GM12865 (cell line): ENCODE results near the gene TM9SF4.
"Not testable (repeated sequence)": the region's sequence is repeated elsewhere in the genome, so short reads cannot be mapped to it uniquely, and the experiment has no call there.

Source experiments
- DNase-seq: peaks from one replicate; pipeline ENCODE4 v3.0.0; 2010; ENCODE audit warnings: low read depth
- H3K4me3 ChIP-seq: 2 replicates; pipeline ENCODE4 v1.5.1; 2011; ENCODE audit warnings: mild to moderate bottlenecking, low read depth, low read length, control low read depth
- TF ChIP-seq, protein P1 (sequence below): IDR thresholded peaks from 2 replicates; pipeline ENCODE4 v1.5.1; 2011; ENCODE audit warnings: low read length, control low read depth, low read depth, inconsistent platforms; ENCODE audit not compliant: insufficient read depth; ENCODE audit errors: missing control alignments

Gene TM9SF4

DNA sequence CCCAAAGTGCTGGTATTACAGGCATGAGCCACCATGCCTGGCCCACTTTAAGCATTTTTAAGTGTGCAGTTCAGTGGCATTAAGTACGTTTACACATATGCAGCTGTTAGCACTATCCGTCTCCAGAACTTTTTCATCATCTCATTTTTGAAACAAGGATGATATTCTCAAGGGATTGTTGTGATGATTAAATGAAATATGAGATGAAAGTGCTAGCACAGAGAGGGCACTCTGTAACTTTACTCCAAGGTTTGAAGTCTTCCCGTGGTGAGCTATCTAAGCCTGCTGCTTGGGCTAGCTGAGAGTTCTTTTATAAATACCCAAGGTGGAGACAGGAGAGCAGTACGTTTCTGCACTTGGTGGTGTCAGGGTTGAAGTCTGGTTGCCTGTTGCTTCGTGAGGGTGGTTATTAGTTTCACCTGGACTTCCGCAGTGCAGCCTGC is 6.6 kb downstream of the TM9SF4 start:
- no peak overlapping the region for H3K4me3 ChIP-seq
- DNase-seq, result no peak
- TF ChIP-seq, protein P1, sequence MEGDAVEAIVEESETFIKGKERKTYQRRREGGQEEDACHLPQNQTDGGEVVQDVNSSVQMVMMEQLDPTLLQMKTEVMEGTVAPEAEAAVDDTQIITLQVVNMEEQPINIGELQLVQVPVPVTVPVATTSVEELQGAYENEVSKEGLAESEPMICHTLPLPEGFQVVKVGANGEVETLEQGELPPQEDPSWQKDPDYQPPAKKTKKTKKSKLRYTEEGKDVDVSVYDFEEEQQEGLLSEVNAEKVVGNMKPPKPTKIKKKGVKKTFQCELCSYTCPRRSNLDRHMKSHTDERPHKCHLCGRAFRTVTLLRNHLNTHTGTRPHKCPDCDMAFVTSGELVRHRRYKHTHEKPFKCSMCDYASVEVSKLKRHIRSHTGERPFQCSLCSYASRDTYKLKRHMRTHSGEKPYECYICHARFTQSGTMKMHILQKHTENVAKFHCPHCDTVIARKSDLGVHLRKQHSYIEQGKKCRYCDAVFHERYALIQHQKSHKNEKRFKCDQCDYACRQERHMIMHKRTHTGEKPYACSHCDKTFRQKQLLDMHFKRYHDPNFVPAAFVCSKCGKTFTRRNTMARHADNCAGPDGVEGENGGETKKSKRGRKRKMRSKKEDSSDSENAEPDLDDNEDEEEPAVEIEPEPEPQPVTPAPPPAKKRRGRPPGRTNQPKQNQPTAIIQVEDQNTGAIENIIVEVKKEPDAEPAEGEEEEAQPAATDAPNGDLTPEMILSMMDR, result no peak

DNA sequence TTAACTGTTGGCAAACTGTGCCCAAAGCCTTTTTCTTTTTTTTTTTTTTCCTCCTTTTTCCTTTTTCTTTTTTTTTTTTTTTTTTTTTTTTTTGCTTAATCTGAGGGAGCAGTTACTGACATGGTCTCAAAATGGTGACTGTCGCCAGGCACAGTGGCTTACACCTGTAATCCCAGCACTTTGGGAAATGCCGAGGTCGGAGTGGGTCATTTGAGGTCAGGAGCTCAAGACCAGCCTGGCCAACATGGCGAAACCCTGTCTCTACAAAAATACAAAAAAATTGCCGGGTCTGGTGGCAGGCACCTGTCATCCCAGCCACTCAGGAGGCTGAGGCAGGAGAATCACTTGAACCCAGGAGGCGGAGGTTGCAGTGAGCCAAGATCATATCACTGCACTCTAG is 7.3 kb downstream of the TM9SF4 start:
- not testable (repeated sequence) for H3K4me3 ChIP-seq, DNase-seq

DNA sequence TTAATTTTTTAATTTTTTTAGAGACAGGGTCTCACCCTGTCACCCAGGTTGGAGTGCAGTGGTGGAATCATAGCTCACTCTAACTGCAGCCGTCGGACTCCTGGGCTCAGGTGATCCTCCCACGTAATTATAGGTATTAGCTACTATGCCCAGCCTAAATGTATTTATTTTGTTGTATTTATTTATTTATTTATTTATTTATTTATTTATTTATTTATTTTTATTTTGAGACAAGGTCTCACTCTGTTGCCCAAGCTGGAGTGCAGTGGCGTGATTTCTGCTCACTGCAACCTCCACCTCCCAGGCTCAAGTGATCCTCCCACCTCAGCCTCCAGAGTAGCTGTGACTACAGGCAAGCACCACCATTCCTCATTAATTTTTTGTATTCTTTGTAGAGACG is 8.9 kb downstream of the TM9SF4 start:
- not testable (repeated sequence) for DNase-seq, H3K4me3 ChIP-seq

DNA sequence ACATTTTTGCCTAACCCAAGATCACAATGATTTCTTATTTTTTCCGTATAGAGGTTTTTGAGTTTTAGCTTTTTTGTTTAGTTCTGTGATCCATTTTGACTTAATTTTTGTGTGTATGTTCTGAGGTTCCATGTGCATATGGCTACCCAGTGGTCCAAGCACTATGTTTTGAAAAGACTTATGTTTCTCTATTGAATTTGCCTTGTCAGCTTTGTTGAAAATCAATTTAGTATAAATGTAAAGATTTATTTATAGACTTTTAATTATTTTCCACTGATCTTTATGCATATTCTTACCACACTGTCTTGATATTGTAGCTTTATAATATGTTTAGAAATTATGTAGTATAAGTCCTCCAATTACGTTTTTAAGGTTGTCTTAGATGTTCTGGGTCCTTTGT is 10.2 kb downstream of the TM9SF4 start:
- no peak for DNase-seq
- H3K4me3 ChIP-seq, result no peak overlapping the region
- TF ChIP-seq, protein P1, result no peak

DNA sequence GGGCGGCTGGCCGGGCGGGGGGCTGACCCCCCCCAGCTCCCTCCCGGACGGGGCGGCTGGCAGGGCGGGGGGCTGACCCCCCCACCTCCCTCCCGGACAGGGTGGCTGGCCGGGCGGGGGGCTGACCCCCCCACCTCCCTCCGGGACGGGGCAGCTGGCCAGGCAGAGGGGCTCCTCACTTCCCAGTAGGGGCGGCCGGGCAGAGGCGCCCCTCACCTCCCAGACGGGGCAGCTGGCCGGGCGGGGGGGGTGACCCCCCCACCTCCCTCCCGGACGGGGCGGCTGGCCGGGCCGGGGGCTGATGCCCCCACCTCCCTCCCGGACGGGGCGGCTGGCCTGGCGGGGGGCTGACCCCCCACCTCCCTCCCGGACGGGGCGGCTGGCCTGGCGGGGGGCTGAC is 12.4 kb downstream of the TM9SF4 start:
- H3K4me3 ChIP-seq, DNase-seq: not testable (repeated sequence)

DNA sequence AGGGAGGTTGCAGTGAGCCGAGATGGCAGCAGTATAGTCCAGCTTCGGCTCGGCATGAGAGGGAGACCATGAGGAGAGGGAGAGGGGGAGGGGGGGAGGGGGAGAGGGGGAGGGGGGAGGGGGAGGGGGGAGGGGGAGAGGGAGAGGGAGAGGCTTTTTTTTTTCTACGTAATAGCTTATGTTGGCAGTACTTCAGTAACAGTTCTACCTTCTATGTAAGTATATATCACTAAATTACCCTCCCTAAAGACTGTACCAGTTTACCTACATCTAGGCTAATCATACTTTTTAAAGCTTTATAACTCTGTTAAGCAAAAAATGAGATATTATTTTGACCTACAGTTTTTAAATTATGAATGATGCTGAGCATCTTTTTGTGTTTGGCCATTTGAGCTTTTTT is 13.6 kb downstream of the TM9SF4 start:
- no peak overlapping the region for H3K4me3 ChIP-seq
- no peak for DNase-seq
- TF ChIP-seq, protein P1, result no peak

DNA sequence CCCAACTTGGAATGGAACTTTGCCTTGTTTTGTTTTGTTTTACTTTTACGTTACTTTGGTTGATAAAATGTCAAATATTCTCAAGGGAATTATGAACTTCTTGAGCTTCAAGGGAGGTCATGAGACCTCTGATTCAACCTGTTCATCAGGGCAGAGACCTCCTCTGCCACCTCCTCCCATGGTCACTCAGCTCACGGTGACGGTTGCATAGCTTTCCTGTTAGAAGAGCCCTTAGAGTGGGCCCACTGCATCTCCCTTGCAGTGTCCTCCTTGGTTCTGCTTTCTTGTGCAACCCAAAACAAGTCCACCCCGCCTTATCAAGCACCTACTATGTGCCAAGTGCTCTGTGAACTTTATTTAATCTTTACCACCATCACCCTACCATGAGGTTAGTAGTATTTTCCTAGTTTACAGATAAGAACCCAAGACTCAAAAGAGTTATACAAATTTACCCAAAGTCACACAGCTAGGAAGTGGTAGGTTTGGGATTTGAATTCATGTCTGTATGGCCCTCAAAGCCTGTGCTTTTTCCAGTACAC is 15.5 kb downstream of the TM9SF4 start:
- TF ChIP-seq, protein P1, result no peak
- H3K4me3 ChIP-seq, result no peak overlapping the region
- DNase-seq, result no peak

DNA sequence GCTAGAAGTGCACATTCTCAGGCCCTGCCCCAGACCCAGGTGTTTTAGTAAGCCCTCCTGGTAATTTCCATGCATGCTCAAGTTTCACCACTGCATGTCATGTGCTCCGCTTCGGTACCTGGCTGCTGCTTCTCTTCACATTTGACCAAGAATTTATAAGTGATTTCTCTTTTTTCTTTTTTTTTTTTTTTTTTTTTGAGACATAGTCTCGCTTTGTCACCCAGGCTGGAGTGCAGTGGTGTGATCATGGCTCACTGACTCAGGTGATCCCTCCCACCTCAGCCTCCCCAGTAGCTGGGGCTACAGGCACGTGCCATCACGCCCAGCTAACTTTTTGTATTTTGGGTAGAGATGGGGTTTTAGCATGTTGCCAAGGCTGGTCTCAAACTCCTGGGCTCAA is 16.0 kb downstream of the TM9SF4 start:
- DNase-seq, result no peak
- TF ChIP-seq, protein P1, result no peak
- no peak overlapping the region for H3K4me3 ChIP-seq

DNA sequence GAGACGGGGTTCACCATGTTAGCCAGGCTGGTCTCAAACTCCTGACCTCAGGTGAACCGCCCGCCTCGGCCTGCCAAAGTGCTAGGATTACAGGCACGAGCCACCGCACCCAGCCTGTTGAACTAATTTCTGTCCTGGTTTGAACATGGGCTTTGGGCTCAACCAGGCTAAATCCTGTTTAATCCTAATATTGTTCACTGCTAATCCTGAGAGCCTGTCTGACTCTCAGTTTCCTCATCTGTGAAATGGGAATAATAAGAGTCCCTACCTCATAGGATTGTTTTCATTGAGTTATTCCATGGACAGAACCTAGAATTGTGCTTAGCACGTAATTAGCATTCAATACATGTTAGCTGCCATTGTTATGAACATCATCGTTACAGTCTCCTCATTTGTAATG is 17.4 kb downstream of the TM9SF4 start:
- no peak for DNase-seq
- TF ChIP-seq, protein P1, result no peak
- no peak overlapping the region for H3K4me3 ChIP-seq
